GM18861 (cell line): ENCODE data around the gene LRRC70.
"Not testable (repeated sequence)": the region's sequence is repeated elsewhere in the genome, so short reads cannot be mapped to it uniquely, and the experiment has no call there.

ENCODE experiments used
- ATAC-seq: cut with Tn5 transposase; IDR thresholded peaks from one replicate; pipeline ENCODE4 v1.9.1; 2021; ENCODE audit not compliant: unreplicated experiment

LRRC70 gene

GRCh38 chr5:62600560-62601252 lies 22.1 kb downstream of the LRRC70 start:
- ATAC-seq, result no peak

- no peak for ATAC-seq
Measured at GRCh38 chr5:62603934-62604333, 25.3 kb downstream of the LRRC70 start.

DNA sequence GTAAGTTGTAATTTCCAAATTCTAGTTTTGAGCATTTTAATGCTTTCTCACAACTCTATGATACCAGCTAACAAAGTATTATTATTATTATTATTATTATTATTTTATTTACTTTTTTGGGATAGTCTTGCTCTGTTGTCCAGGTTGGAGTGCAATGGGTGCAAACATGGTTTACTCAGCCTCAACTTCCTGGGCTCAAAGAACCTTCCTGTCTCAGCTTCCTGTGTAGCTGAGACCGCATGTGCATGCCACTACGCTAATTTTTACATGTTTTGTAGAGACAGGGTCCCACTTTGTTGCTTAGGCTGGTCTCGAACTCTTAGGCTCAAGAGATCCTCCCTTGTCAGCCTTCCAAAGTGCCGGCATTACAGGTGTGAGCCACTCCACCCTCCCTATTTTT lies 27.0 kb downstream of the LRRC70 start:
- ATAC-seq, result no peak

- no peak for ATAC-seq
Measured at GRCh38 chr5:62606878-62607277, 28.3 kb downstream of the LRRC70 start.

DNA sequence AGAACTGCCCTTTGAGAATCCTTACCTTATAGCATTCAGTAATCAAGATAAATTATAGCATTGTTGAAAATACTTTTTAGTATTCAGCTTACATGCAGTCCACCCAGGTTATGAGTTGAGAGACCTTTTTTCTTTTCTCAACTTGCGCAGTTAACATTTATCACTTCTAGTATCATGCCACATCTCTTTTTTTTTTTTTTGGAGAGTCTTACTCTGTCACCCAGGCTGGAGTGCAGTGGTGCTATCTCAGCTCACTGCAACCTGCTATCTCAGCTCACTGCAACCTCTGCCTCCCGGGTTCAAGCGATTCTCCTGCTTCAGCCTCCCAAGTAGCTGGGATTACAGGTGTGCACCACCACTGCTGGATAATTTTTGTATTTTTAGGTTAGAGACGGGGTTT lies 29.0 kb downstream of the LRRC70 start:
- no peak for ATAC-seq

GRCh38 chr5:62608529-62609511 lies 30.2 kb downstream of the LRRC70 start:
- no peak for ATAC-seq

DNA sequence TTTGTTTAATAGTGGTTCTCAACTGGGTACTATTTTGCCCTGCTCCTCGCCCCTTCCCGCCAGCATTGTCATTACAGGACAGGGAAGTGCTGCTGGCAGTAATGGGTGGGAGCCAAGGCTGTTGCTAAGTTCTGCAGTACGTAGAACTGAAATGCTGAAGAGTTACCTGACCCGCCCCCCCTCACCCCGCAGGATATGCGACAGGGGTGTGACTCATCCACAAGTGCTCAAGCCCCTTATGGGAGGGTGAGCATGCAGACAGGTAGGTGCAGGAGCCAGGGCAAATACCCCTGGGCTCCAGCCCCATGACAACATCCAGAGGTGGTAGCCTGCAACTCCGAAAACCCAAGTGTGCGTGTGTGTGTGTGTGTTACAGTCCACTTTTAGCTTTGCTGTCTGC lies 35.7 kb downstream of the LRRC70 start:
- no peak for ATAC-seq

DNA sequence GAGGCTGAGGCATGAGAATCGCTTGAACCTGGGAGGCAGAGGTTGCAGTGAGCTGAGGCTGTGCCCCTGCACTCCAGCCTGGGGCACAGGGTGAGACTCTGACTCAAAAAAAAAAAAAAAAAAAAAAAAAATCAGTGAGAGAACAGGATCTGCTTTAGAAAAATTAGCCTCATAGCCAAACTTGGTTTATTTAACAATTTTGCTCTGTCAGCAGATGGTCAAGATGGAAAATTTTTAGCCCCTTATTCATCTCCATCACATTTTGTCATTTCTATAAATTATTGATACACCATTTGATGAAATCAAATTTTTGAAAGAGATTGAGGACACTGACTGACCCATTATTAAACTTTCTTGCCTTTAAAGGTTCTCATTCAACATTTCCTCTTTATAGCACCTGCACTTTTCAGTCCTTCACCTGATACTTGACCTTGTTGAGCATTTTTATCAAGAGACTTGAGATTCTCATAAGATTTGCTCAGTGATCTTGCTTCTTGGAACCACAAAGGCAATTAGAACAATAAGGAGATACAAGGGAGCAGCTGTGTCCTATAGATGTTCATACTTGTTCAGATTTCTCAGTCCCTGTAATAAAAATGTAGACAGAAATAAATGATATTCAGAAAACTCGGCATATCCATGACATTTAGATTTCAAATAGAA lies 38.1 kb downstream of the LRRC70 start:
- no peak for ATAC-seq

DNA sequence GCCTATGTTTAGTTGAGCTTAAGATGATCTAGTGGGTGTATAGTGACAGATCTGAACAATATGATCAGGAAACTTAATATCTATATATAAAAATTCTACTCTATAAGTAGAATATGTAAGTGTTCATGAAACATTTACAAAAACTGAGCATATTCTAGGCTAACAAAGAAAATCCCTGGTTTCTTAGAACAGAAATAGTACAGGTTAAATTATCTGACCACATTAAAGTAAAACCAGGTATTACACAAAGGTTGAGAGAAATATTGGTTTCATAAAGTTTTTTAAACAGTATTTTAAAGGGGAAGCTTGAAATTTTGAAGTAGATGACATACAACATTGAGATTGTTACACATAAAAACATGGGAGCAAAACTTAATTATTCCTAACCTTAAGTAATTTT lies 39.3 kb downstream of the LRRC70 start:
- ATAC-seq, result no peak

DNA sequence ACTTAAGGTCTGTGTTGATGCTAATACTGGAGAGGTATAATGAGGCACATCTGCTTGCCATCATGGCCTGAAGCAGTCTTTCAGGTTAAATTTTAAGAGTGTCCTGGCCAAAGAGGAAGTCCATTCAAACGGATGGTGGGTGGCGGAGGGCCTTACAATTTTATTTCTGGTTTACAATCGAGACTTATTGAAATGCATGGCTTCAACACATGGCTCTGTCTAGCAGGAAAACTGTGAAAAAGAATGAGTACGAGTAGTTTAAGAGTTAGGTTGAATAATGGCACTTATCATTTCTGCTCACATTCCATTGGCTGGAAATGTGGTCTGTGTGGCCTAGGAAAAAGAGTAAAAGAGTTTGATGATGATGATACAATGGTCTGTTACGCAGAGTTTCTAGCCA lies 42.1 kb downstream of the LRRC70 start:
- ATAC-seq, result no peak

GRCh38 chr5:62621280-62621679 lies 42.7 kb downstream of the LRRC70 start:
- no peak for ATAC-seq

DNA sequence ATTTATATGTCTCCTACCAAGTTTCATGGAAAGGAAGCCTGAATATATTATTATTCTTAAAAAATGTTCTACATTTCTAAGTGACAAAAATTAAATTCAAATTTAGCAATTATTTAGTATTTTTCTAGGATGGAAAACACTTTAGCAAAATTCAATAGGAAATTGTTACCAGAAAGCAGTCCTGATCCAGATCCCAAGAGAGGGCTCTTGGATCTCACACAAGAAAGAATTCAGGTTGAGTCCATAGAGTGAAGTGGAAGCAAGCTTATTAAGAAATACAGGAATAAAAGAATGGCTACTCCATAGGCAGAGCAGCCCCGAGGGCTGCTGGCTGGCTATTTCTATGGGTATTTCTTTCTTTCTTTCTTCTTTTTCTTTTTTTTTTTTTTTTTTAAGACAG lies 44.7 kb downstream of the LRRC70 start:
- ATAC-seq, result no peak

GRCh38 chr5:62624436-62624835 lies 45.8 kb downstream of the LRRC70 start:
- not testable (repeated sequence) for ATAC-seq

DNA sequence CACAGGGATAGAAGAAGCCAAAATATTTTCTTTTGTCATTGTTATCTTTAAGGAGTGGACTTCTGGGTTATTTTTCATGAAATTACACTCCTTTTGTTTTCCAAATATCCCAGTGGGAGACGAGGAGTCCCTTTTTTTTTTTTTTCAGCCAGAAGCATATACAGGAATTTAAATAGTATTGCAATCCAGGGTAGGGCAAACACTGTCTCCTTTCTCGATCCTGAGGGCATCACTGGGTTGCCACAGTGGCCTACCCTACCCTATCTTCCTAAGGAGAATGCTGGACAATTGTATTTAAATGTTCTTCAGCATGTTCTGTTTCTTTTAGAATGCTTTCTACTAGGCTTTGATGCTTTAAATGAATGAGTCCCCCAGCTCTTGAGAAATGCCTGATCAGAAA lies 47.9 kb downstream of the LRRC70 start:
- no peak for ATAC-seq

- ATAC-seq, result no peak
Measured at GRCh38 chr5:62627121-62627520, 48.5 kb downstream of the LRRC70 start.

DNA sequence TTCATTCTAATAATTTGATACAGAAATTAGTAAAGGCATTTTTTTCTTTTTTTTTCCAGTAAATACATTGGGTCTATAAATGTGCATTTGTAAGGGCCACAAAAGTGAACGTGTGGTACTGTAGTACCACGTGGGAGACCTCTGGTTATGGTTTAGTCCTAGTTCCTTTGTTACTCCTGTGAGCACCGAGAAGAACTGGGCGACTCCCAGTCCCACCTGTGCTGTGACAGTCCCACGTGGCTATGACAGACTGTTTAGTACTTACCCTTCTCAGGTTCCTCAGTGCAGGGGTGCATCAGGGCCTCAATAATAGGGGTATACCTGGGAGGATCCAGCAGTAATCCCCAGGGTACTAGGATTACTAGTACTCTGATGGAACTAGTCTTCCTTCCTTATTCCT lies 49.3 kb downstream of the LRRC70 start:
- ATAC-seq, result no peak
